ENCODE results near the gene GPR137B. TPM values are rescaled to one million over a fixed set of nuclear protein-coding genes. Genes with fewer than 3 reads are reported as not detected.
A peak's percentile ranks its signal among the peaks of the same experiment; 100 is the strongest.

GPR137B gene
- total and polyA plus RNA-seq, 9 of the 15 experiments (the other 6 are each of a cell fraction or from before 2014, with no cell fraction given), result 0.04 to 1.0 (median 0.62) TPM

- TF ChIP-seq LEF1 (IDR thresholded peaks at IDR 0.05) (no peak), FOXO4 (CRISPR knock-in tag; IDR thresholded peaks at IDR 0.05) (no peak), HES1 (IDR thresholded peaks at IDR 0.05; ENCODE audit: low read depth) (no peak), DMBX1 (CRISPR knock-in tag; IDR thresholded peaks at IDR 0.05; ENCODE audit: borderline replicate concordance) (no peak), ZNF589 (CRISPR knock-in tag; IDR thresholded peaks at IDR 0.05; ENCODE audit: low read depth) (no peak), ZNF24 (IDR thresholded peaks at IDR 0.05) (no peak), GTF3C2 (IDR thresholded peaks at IDR 0.05; ENCODE audit: borderline replicate concordance, extremely low read depth, insufficient read length) (no peak), HMG20B (CRISPR knock-in tag; IDR thresholded peaks at IDR 0.05) (no peak), GABPB2 (CRISPR knock-in tag; conservative IDR thresholded peaks at IDR 0.05) (no peak), CEBPG (CRISPR knock-in tag; IDR thresholded peaks at IDR 0.05) (no peak), CEBPG (tag; conservative IDR thresholded peaks at IDR 0.05 in 1 of 2, IDR thresholded peaks at IDR 0.05 in 1 of 2) (no peak), ZBTB8A (IDR thresholded peaks at IDR 0.05; ENCODE audit: partially characterized antibody) (no peak), MEIS2 (IDR thresholded peaks at IDR 0.05; ENCODE audit: partially characterized antibody) (peak; percentile 63)
- TF ChIP-seq, protein P1, sequence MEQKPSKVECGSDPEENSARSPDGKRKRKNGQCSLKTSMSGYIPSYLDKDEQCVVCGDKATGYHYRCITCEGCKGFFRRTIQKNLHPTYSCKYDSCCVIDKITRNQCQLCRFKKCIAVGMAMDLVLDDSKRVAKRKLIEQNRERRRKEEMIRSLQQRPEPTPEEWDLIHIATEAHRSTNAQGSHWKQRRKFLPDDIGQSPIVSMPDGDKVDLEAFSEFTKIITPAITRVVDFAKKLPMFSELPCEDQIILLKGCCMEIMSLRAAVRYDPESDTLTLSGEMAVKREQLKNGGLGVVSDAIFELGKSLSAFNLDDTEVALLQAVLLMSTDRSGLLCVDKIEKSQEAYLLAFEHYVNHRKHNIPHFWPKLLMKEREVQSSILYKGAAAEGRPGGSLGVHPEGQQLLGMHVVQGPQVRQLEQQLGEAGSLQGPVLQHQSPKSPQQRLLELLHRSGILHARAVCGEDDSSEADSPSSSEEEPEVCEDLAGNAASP (IDR thresholded peaks at IDR 0.05), result no peak
- TF ChIP-seq, protein P2, sequence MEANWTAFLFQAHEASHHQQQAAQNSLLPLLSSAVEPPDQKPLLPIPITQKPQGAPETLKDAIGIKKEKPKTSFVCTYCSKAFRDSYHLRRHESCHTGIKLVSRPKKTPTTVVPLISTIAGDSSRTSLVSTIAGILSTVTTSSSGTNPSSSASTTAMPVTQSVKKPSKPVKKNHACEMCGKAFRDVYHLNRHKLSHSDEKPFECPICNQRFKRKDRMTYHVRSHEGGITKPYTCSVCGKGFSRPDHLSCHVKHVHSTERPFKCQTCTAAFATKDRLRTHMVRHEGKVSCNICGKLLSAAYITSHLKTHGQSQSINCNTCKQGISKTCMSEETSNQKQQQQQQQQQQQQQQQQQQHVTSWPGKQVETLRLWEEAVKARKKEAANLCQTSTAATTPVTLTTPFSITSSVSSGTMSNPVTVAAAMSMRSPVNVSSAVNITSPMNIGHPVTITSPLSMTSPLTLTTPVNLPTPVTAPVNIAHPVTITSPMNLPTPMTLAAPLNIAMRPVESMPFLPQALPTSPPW (CRISPR knock-in tag; IDR thresholded peaks at IDR 0.05), result no peak
- TF ChIP-seq, protein P3, sequence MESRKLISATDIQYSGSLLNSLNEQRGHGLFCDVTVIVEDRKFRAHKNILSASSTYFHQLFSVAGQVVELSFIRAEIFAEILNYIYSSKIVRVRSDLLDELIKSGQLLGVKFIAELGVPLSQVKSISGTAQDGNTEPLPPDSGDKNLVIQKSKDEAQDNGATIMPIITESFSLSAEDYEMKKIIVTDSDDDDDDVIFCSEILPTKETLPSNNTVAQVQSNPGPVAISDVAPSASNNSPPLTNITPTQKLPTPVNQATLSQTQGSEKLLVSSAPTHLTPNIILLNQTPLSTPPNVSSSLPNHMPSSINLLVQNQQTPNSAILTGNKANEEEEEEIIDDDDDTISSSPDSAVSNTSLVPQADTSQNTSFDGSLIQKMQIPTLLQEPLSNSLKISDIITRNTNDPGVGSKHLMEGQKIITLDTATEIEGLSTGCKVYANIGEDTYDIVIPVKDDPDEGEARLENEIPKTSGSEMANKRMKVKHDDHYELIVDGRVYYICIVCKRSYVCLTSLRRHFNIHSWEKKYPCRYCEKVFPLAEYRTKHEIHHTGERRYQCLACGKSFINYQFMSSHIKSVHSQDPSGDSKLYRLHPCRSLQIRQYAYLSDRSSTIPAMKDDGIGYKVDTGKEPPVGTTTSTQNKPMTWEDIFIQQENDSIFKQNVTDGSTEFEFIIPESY (CRISPR knock-in tag; IDR thresholded peaks at IDR 0.05), result no peak
Measured at GRCh38 chr1:236103646-236104218, 38.6 kb upstream of the GPR137B start (continued).

All from K562 (cell line).